ENCODE data around the gene HAUS3.

HAUS3 gene

GRCh38 chr4:2288051-2288541 is 46.2 kb upstream of the HAUS3 start:
- DNase-seq = peak; percentile 7
- Histone ChIP-seq H3K27me3 (ENCODE audit: insufficient read depth, low read depth, severe bottlenecking) (no peaks in the 10 kb centered on the region), H3K36me3 (no peaks in the 10 kb centered on the region), H3K9me3 (ENCODE audit: severe bottlenecking) (no peaks in the 10 kb centered on the region), H3K27ac (no peak overlapping the region), H3K4me3 (ENCODE audit: low read depth, low read length) (no peak overlapping the region)
- no peak for TF ChIP-seq CTCF (IDR thresholded peaks at IDR 0.05; ENCODE audit: low read depth, low read length)

- no peaks in the 10 kb centered on the region for H3K27me3 ChIP-seq (ENCODE audit: insufficient read depth, low read depth, severe bottlenecking)
- no peak overlapping the region for H3K27ac ChIP-seq
- TF ChIP-seq CTCF (IDR thresholded peaks at IDR 0.05; ENCODE audit: low read depth, low read length) = no peak
- DNase-seq = no peak
- H3K9me3 ChIP-seq (ENCODE audit: severe bottlenecking) = no peaks in the 10 kb centered on the region
- no peak overlapping the region for H3K4me3 ChIP-seq (ENCODE audit: low read depth, low read length)
- no peaks in the 10 kb centered on the region for H3K36me3 ChIP-seq
Measured at GRCh38 chr4:2287594-2287915, 45.6 kb upstream of the HAUS3 start.

- H3K27me3 ChIP-seq (ENCODE audit: insufficient read depth, low read depth, severe bottlenecking) = no peaks in the 10 kb centered on the region
- H3K4me3 ChIP-seq (ENCODE audit: low read depth, low read length) = no peak overlapping the region
- no peak overlapping the region for H3K27ac ChIP-seq
- H3K9me3 ChIP-seq (ENCODE audit: severe bottlenecking) = no peaks in the 10 kb centered on the region
- H3K36me3 ChIP-seq = no peaks in the 10 kb centered on the region
- peak; percentile 88 for DNase-seq
- peak; percentile 1; the same call in 1 of the 2 replicates for TF ChIP-seq CTCF (IDR thresholded peaks at IDR 0.05; ENCODE audit: low read depth, low read length)
Measured at GRCh38 chr4:2286904-2287593, 45.1 kb upstream of the HAUS3 start.

- H3K27me3 ChIP-seq (ENCODE audit: insufficient read depth, low read depth, severe bottlenecking) = no peaks in the 10 kb centered on the region
- no peak overlapping the region for H3K27ac ChIP-seq
- no peak overlapping the region for H3K4me3 ChIP-seq (ENCODE audit: low read depth, low read length)
- no peaks in the 10 kb centered on the region for H3K9me3 ChIP-seq (ENCODE audit: severe bottlenecking)
- TF ChIP-seq CTCF (IDR thresholded peaks at IDR 0.05; ENCODE audit: low read depth, low read length) = no peak
- H3K36me3 ChIP-seq = no peaks in the 10 kb centered on the region
- DNase-seq = no peak
Measured at GRCh38 chr4:2285613-2286381, 43.9 kb upstream of the HAUS3 start.

- no peak for DNase-seq
- no peak for TF ChIP-seq CTCF (IDR thresholded peaks at IDR 0.05; ENCODE audit: low read depth, low read length)
Measured at GRCh38 chr4:2284934-2285612, 43.2 kb upstream of the HAUS3 start.

More at GRCh38 chr4:2284934-2285612, 43.2 kb upstream of the HAUS3 start:
- Histone ChIP-seq H3K27me3 (ENCODE audit: insufficient read depth, low read depth, severe bottlenecking) (no peaks in the 10 kb centered on the region), H3K27ac (no peak overlapping the region), H3K4me3 (ENCODE audit: low read depth, low read length) (no peak overlapping the region), H3K36me3 (no peaks in the 10 kb centered on the region), H3K9me3 (ENCODE audit: severe bottlenecking) (no peaks in the 10 kb centered on the region)
